ENCODE results near the gene BABAM2.
A peak's percentile ranks its signal among the peaks of the same experiment; 100 is the strongest.
"Not testable (repeated sequence)": the region's sequence is repeated elsewhere in the genome, so short reads cannot be mapped to it uniquely, and the experiment has no call there.

BABAM2 gene

GRCh38 chr2:27977731-27978312, 87.3 kb downstream of the BABAM2 start:
- Histone ChIP-seq H3K9ac (ENCODE audit: low read length) (no peak overlapping the region), H3K4me2 (ENCODE audit: low read depth, low read length, poor library complexity, severe bottlenecking) (no peak overlapping the region)

GRCh38 chr2:27978761-27979160, 88.2 kb downstream of the BABAM2 start:
- H3K27me3 ChIP-seq (ENCODE audit: low read length); H3K4me2 ChIP-seq (ENCODE audit: low read depth, low read length, poor library complexity, severe bottlenecking); H3K9me2 ChIP-seq (replicated peaks; ENCODE audit: insufficient read depth, low read length); H4K20me1 ChIP-seq (ENCODE audit: low read depth, low read length); H3F3A ChIP-seq (ENCODE audit: insufficient read depth); H3K4me3 ChIP-seq (ENCODE audit: insufficient read depth, low read length, poor library complexity, severe bottlenecking); H3K36me3 ChIP-seq (ENCODE audit: low read length); H3K27ac ChIP-seq (ENCODE audit: low read depth, low read length); H3K9ac ChIP-seq (ENCODE audit: low read length); H2AFZ ChIP-seq (ENCODE audit: low read depth, low read length, severe bottlenecking); H3K9me3 ChIP-seq (ENCODE audit: insufficient read depth, low read length): not testable (repeated sequence)
- H3K79me2 ChIP-seq (ENCODE audit: insufficient read depth, low read length), result peaks cover 13% of the 10 kb centered on the region

More at GRCh38 chr2:27977731-27978312, 87.3 kb downstream of the BABAM2 start:
- Histone ChIP-seq H3K36me3 (ENCODE audit: low read length) (no peaks in the 10 kb centered on the region; the same call in 1 of the 2 replicates), H3K9me3 (ENCODE audit: insufficient read depth, low read length) (peaks cover 2% of the 10 kb centered on the region; the same call in 1 of the 2 replicates), H2AFZ (ENCODE audit: low read depth, low read length, severe bottlenecking) (no peak overlapping the region), H3K27ac (ENCODE audit: low read depth, low read length) (no peak overlapping the region), H3K9me2 (replicated peaks; ENCODE audit: insufficient read depth, low read length) (no peaks in the 10 kb centered on the region), H4K20me1 (ENCODE audit: low read depth, low read length) (no peaks in the 10 kb centered on the region), H3K79me2 (ENCODE audit: insufficient read depth, low read length) (peaks cover 7% of the 10 kb centered on the region), H3F3A (ENCODE audit: insufficient read depth) (peaks cover 4% of the 10 kb centered on the region; the same call in 1 of the 2 replicates), H3K27me3 (ENCODE audit: low read length) (no peaks in the 10 kb centered on the region), H3K4me3 (ENCODE audit: insufficient read depth, low read length, poor library complexity, severe bottlenecking) (no peak overlapping the region)
- TF ChIP-seq CTCF (IDR thresholded peaks at IDR 0.05; ENCODE audit: insufficient read depth, low read length, poor library complexity, severe bottlenecking) (no peak), EZH2phosphoT487 (conservative IDR thresholded peaks at IDR 0.05; ENCODE audit: low read length) (no peak)

DNA sequence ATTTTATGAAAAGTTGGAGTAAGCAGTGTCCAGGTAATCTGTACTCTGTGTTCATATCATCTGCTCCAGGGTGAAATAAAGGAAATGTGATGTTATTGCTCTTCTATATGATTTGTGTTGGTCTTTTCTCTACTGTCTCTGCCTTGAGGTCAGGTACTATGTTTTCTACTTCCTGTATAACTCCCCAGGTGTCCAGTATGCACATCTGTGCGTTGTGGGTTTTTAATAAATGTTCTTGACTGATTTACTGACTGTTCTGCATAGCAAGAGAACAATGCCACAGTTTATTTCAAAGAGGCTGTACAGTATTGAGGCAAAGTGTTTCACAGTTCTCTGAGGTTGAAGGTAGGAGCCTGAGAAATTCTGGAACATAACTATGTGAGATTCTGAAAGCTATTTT, 89.7 kb downstream of the BABAM2 start:
- TF ChIP-seq CTCF (IDR thresholded peaks at IDR 0.05; ENCODE audit: insufficient read depth, low read length, poor library complexity, severe bottlenecking), result no peak
- no peak for TF ChIP-seq EZH2phosphoT487 (conservative IDR thresholded peaks at IDR 0.05; ENCODE audit: low read length)
- Histone ChIP-seq H3K27me3 (ENCODE audit: low read length) (no peaks in the 10 kb centered on the region), H3K9me2 (replicated peaks; ENCODE audit: insufficient read depth, low read length) (no peaks in the 10 kb centered on the region), H3K4me2 (ENCODE audit: low read depth, low read length, poor library complexity, severe bottlenecking) (peak overlapping the region; percentile 45), H3K79me2 (ENCODE audit: insufficient read depth, low read length) (peaks cover 13% of the 10 kb centered on the region), H3K27ac (ENCODE audit: low read depth, low read length) (peak overlapping the region; percentile 54), H2AFZ (ENCODE audit: low read depth, low read length, severe bottlenecking) (no peak overlapping the region), H4K20me1 (ENCODE audit: low read depth, low read length) (no peaks in the 10 kb centered on the region), H3K4me3 (ENCODE audit: insufficient read depth, low read length, poor library complexity, severe bottlenecking) (no peak overlapping the region), H3F3A (ENCODE audit: insufficient read depth) (peaks cover 4% of the 10 kb centered on the region; the same call in 1 of the 2 replicates), H3K9me3 (ENCODE audit: insufficient read depth, low read length) (peaks cover 9% of the 10 kb centered on the region; the same call in 1 of the 2 replicates), H3K9ac (ENCODE audit: low read length) (0 out of 2 replicates have a peak overlapping the region, but pooled peaks have one; percentile 2), H3K36me3 (ENCODE audit: low read length) (no peaks in the 10 kb centered on the region; the same call in 1 of the 2 replicates)

- Histone ChIP-seq H3K27me3 (ENCODE audit: low read length) (no peaks in the 10 kb centered on the region), H4K20me1 (ENCODE audit: low read depth, low read length) (no peaks in the 10 kb centered on the region)
Measured at GRCh38 chr2:27984153-27984552, 93.6 kb downstream of the BABAM2 start.

More at GRCh38 chr2:27984153-27984552, 93.6 kb downstream of the BABAM2 start:
- no peak for TF ChIP-seq CTCF (IDR thresholded peaks at IDR 0.05; ENCODE audit: insufficient read depth, low read length, poor library complexity, severe bottlenecking)
- no peak for TF ChIP-seq EZH2phosphoT487 (conservative IDR thresholded peaks at IDR 0.05; ENCODE audit: low read length)
- no peaks in the 10 kb centered on the region; the same call in 1 of the 2 replicates for H3K36me3 ChIP-seq (ENCODE audit: low read length)
- H3F3A ChIP-seq (ENCODE audit: insufficient read depth), result no peaks in the 10 kb centered on the region; the same call in 1 of the 2 replicates
- H2AFZ ChIP-seq (ENCODE audit: low read depth, low read length, severe bottlenecking), result no peak overlapping the region
- no peaks in the 10 kb centered on the region for H3K9me2 ChIP-seq (replicated peaks; ENCODE audit: insufficient read depth, low read length)
- H3K9ac ChIP-seq (ENCODE audit: low read length), result no peak overlapping the region
- no peak overlapping the region for H3K4me2 ChIP-seq (ENCODE audit: low read depth, low read length, poor library complexity, severe bottlenecking)
- H3K4me3 ChIP-seq (ENCODE audit: insufficient read depth, low read length, poor library complexity, severe bottlenecking), result no peak overlapping the region
- H3K9me3 ChIP-seq (ENCODE audit: insufficient read depth, low read length), result peaks cover 9% of the 10 kb centered on the region; the same call in 1 of the 2 replicates
- peaks cover 13% of the 10 kb centered on the region for H3K79me2 ChIP-seq (ENCODE audit: insufficient read depth, low read length)
- H3K27ac ChIP-seq (ENCODE audit: low read depth, low read length), result no peak overlapping the region

Measured in SU-DHL-6 (cell line).